ENCODE measurements around the gene RBFOX2.

DNA sequence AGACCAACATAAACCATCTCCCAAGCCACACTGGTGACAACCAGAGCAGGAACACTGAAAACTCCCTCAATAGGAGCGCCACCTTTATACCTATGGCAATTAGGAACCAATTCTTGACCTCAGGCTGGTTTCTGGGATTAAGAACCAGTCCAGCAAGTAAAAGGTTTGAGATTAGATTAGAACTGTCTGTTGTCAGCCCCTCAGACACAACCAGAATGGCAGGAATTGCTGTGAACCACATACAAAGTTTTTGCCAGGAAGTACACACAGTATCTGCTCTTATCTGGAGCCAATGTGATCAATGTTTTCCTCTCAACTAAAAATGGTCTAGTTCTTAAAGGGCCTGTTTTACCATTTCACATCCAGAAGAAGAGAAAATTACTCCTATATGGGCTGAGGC, 55.2 kb downstream of the RBFOX2 start:
- no peak for TF ChIP-seq EZH2 (IDR thresholded peaks at IDR 0.05; ENCODE audit: borderline replicate concordance, insufficient read depth, low read depth, low read length, poor library complexity, severe bottlenecking)
- TF ChIP-seq CTCF (IDR thresholded peaks at IDR 0.05): no peak

Measured in B cell (primary cell).